ENCODE measurements around the gene USP6NL. TPM values are rescaled to one million over a fixed set of nuclear protein-coding genes. Genes with fewer than 3 reads are reported as not detected.

Gene USP6NL
- total and polyA plus RNA-seq, 9 of the 15 experiments (the other 6 are each of a cell fraction or from before 2014, with no cell fraction given), result 3.2 to 26.6 (median 19.8) TPM

DNA sequence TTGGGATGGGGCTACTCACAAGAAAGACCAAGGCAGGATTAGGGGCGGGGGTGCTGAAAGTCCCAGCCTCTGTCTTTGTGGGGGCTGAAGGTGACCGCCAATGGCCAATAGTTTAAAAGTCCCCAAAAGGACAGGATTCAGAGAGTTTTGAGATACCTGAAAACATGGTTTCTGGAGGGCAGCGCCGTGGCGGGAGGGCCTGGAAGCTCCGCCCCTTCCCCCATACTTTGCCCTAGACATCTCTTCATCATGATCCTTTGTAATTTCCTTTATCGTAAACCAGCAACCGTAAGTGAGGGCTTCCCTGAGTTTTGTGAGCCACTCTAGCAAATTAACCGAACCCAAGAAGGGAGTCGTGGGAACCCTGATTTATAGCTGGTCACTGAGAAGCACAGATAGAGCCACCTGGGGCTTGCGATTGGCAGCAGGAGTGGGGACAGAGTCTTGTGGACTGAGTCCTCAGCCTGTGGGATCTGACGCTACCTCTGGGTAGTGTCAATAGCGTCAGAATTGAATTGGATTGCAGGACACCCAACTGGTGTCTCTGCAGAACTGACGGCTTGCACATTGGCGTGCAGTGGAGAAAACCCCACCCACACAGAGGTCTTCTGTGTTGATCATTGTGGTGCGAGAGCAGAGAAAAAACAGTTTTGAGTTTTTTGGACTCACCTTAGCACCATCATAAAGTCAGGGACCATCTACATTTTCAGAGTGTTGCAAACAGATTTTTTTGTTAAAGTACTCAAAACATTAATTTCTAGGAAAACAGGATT, 169.3 kb downstream of the USP6NL start:
- no peak overlapping the region for H3K4me3 ChIP-seq
- no peak overlapping the region for H3K9ac ChIP-seq (ENCODE audit: insufficient read depth in 1 of 2, low read depth in 2 of 2, low read length in 2 of 2)
- no peak overlapping the region for H3K4me2 ChIP-seq (ENCODE audit: insufficient read depth, low read length)
- intact Hi-C loops (cut with micrococcal nuclease), result no loop called here
- peaks cover 3 to 9% of the 10 kb centered on the region in 2 experiments; a peak in 3 of 5 replicates for H3K27me3 ChIP-seq (ENCODE audit: control insufficient read depth in 2 of 2, insufficient read depth in 2 of 2, low read length in 2 of 2)
- DNase-seq (ENCODE audit: extremely low read depth in 1 of 4, low spot score in 3 of 4) (peak in 1 of 4 experiments; percentile 29), ATAC-seq (peak; percentile 44), FAIRE-seq (peak; percentile 60)
- no peaks in the 10 kb centered on the region for H4K20me1 ChIP-seq (replicated peaks; ENCODE audit: control insufficient read depth, insufficient read depth, low read length)
- H3K79me2 ChIP-seq (ENCODE audit: control insufficient read depth, insufficient read depth, low read length), result no peaks in the 10 kb centered on the region
- BruUV-seq (replicated peaks), result no TSS peak
- no peak overlapping the region for H2AFZ ChIP-seq (ENCODE audit: low read depth, low read length)
- H3K9me3 ChIP-seq (replicated peaks; ENCODE audit: control insufficient read depth, insufficient read depth, low read depth, low read length), result no peaks in the 10 kb centered on the region
- H3K9me1 ChIP-seq (ENCODE audit: control insufficient read depth, insufficient read depth, low read length), result no peaks in the 10 kb centered on the region
- 0 out of 4 replicates have a peak, but pooled peaks of 1 of the 2 experiments have one; percentile 21 for TF ChIP-seq KDM1A (IDR thresholded peaks at IDR 0.05)
- TF ChIP-seq NFATC3 (IDR thresholded peaks at IDR 0.05), result no peak
- TF ChIP-seq CBFA2T2 (conservative IDR thresholded peaks at IDR 0.05), result peak; percentile 21; the same call in 1 of the 2 replicates
- peak; percentile 32; the same call in 1 of the 2 replicates for TF ChIP-seq TAL1 (IDR thresholded peaks at IDR 0.05)
- TF ChIP-seq ZNF347 (CRISPR knock-in tag; IDR thresholded peaks at IDR 0.05; ENCODE audit: low read depth), result no peak
- no peak for TF ChIP-seq HIVEP1 (CRISPR knock-in tag; IDR thresholded peaks at IDR 0.05)
- TF ChIP-seq MEIS2 (IDR thresholded peaks at IDR 0.05; ENCODE audit: partially characterized antibody), result peak; percentile 73
- peak; percentile 52; the same call in 1 of the 2 replicates for TF ChIP-seq ZBTB33 (CRISPR knock-in tag; IDR thresholded peaks at IDR 0.05)
- peak; percentile 58 for TF ChIP-seq TEAD4 (IDR thresholded peaks at IDR 0.05; ENCODE audit: low read length)
- TF ChIP-seq TEAD4 (CRISPR knock-in tag; IDR thresholded peaks at IDR 0.05; ENCODE audit: borderline replicate concordance), result no peak
- TF ChIP-seq PKNOX1 (IDR thresholded peaks at IDR 0.05), result peak; percentile 18; the same call in 1 of the 2 replicates
- no peak for TF ChIP-seq XRCC4 (IDR thresholded peaks at IDR 0.05; ENCODE audit: extremely low read depth, insufficient read depth, insufficient read length)
- TF ChIP-seq TCF3 (CRISPR knock-in tag; IDR thresholded peaks at IDR 0.05), result peak; percentile 49
- TF ChIP-seq SFPQ (IDR thresholded peaks at IDR 0.05; ENCODE audit: low read depth, low read length), result no peak
- no peak for TF ChIP-seq PURB (CRISPR knock-in tag; IDR thresholded peaks at IDR 0.05; ENCODE audit: low read depth)
- no peak for TF ChIP-seq POLR2A (conservative IDR thresholded peaks at IDR 0.05)
- peak in 1 of 2 experiments; percentile 55; a peak in 1 of 4 replicates for TF ChIP-seq RCOR1 (IDR thresholded peaks at IDR 0.05; ENCODE audit: borderline replicate concordance in 1 of 2, low read depth in 2 of 2, low read length in 2 of 2)
- peak; percentile 63 for TF ChIP-seq CBFA2T3 (IDR thresholded peaks at IDR 0.05)
- in situ Hi-C loops (cut with MboI), result no loop called here
- no peak overlapping the region for H3K27ac ChIP-seq (ENCODE audit: extremely low read depth, low read depth, low read length)
- ChIA-PET CTCF (ENCODE audit: low intra/inter-chr PET ratio) (no interaction called here), POLR2A (interaction anchor here (1.0 kb wide), 1 partner anchor 11 kb away, joined by 3 read pairs; no protein-coding TSS in a partner anchor)
- H3K4me1 ChIP-seq (replicated peaks in 1 of 2; ENCODE audit: control insufficient read depth in 2 of 2, insufficient read depth in 2 of 2, low read length in 2 of 2), result peaks cover 7 to 26% of the 10 kb centered on the region in 2 experiments; a peak in 4 of 5 replicates
- H3K36me3 ChIP-seq (ENCODE audit: control insufficient read depth, insufficient read depth, low read length), result no peaks in the 10 kb centered on the region
- 38% methylated on average over 16 of the region's 16 CpGs for WGBS (ENCODE audit: insufficient coverage, low coverage, missing lambda C conversion rate)
